GM04503 (cell line): ENCODE results near the gene LRCH1.

Source experiments
- DNase-seq: peaks from one replicate; pipeline ENCODE4 v3.0.0-alpha.2; 2012; ENCODE audit warnings: low read depth

LRCH1 gene

DNA sequence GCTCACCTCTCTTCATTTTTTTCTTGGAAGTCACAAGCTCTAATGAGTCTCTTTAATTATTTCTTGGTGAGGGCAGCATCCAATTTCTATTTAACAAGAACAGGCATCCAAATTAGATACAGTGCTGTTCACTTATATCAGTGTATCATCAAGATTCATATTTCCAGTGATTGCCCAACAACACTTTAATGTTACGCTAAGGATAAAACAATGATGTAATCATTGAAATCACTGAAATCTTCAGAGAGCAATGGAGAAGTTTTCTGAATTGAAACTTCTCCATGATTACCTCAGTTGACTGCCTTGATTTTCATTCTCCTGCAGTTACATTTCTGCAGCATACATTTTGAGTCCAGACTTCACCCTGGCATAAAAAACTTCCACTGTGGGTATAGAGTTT lies 17.1 kb upstream of the LRCH1 start:
- DNase-seq, result no peak

DNA sequence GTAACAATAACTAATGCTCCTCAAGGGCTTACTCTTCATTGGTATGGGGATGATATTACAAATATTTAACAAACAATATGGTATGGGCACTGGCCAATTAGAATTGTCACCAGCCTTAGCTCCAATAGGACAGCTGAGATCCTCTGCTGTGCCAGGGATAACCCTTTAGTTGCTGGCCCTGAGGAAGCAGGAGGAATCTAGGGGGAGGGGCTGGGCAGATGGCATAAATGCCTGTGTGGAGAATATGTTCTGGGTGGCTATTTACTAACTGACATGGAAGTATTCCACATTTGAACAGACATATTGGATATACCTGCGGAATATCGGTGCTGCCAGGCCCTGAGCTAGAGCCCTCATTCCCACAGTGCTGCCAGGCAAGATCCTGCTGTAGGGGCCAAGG lies 16.6 kb upstream of the LRCH1 start:
- DNase-seq, result no peak

DNA sequence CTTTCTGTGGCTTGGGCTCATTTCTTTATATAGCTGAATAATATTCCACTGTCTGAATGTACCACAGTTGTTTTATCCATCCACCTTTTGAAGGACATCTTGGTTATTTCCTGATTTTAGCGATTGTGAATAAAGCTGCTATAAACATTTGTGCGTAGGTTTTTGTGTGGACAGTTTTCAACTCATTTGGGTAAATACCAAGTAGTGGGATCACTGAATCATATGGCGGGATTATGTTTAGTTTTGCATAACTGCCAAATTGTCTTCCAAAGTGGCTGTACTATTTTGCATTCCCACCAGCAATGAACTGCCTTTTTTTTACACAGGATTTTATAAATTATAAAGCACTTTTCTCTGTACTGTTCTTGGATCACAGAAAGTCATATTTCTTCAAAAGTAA lies 13.7 kb upstream of the LRCH1 start:
- no peak for DNase-seq

DNA sequence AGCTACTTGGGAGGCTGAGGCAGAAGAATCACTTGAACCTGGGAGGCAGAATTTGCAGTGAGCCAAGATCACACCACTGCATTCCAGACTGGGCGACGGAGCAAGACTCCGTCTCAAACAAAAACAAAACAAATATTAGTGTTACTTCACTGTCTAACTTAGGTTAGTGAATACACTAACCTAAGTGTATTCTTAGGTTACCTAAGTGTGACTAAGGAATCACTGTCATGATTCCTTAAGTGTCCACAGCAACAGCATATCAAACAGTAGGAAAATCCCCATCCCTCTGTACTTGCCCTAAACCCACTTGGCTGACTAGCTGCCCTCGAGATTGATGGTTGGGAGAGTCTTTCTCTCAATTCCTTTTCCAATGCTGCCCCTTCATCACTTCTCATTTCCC lies 11.8 kb upstream of the LRCH1 start:
- DNase-seq, result no peak

DNA sequence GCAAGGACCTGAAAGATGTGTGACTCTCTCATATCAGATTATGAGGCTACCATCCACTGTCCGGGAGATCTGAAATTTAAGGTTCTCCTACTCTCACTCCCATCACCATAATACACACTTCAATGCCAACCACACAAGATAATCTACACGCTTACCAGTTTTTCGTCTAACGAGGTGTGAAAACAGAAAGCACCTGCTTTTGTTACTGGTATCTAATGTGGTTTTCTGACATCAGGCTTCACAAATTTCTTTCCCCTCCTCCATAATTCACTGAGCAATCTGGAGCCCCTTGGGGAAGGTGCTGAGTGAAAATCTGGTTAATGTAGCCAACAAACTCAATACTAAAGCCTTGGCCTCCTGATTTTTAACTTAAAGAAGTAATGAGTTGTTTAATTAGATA lies 10.1 kb upstream of the LRCH1 start:
- no peak for DNase-seq

DNA sequence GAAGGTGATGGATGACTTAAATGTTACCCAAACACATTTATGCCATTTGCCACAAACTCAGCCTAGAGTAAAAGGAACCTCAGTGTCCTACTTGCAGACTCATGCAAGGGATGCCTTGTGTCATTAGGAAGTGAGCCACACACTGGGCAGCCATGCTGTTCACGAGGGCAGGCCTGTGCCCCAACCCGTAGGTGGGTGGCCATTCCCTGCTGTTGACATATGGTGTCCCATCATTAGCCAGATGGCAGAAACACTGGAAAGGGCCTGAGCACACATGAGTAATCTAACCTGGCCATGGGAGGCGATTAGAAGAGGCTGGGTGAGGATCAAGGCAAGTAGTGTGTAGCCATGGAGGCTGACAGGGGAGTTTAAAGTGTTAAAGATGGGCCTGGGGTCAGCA lies 9.7 kb upstream of the LRCH1 start:
- no peak for DNase-seq

DNA sequence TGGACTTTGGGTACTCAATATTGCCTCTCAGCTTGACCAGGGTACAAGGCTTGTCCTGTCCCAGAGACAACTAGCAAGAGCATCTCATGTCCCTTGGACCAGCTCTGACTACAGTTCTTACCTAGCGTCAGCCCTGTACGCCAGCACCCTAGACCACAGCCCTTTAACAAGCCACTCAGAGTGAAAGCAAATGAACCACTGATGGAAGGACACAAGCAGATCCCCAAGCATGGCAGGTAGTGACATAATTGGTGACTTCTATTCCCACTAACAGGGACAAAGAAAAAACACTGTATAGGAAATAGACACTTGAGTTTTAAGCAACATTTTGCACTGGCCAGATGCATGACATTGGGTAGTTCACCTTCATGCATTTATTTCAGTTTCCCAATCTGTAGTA lies 8.8 kb upstream of the LRCH1 start:
- no peak for DNase-seq

DNA sequence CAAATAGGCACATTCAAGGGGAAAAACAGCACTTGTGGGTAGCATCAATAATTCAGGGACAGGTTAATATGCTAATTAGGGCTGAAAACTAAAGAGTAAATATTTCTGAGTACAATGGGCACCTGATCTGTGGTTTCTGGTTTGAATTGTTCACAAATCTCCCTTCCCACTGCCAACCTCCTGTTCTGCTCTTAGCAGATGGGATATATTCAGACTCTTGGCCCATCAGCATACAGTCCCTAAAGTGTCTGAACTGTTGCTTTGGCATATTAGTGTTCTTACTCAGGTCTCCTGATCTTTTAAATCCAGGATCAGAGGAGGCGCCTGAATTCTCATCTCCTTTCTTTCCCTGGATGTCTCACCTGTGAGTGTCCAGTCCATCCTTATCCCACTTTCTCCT lies 8.2 kb upstream of the LRCH1 start:
- no peak for DNase-seq

DNA sequence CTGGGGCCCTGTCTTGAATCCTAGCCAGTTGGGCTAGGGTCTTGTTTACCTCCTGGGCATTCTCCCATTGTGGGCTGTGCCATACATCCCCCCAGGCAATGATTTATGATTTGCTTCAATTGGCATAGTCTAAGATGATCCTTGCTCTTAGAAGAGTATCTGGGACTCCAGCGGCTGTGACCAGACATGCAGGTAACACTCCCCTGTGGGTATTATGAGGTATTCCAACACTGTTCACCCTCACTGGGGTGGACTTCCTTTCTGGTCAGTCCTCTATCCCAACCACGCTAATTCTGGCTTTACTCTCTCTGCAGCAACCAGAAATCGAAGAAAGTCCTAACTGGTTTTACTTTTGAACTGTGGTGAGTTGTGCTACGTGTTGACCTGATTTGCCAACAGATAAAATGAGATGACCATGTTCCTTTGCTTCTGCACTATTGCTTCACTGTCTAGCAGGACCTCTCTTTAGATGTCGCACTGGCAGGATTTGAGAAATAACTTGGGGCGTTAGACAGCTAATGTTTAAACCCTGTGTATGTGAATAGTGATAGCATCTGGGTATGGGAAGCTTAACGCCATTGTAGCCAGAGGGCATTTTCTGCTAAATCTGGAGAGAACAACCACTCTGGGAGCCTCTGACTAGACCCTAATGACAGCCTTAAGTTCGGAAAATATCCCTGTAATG lies 6.7 kb upstream of the LRCH1 start:
- DNase-seq, result no peak

DNA sequence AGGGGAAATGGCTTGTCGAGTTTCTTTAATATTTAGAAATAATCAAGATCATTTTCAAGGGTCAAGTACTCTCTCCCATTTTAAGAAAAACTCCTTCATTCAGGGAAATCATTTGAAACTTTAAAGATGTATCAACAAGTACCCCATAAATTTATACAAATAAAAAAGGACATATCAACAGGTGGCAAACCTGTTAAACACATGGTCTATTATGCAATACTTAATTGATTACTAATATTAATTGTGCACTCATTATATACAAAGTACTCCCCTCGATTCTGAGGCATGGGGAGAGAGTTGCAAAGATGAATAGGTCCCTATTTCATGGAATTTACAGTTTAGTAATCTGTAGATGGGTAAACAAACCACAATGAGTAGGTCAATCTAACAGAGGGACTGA lies 2.1 kb upstream of the LRCH1 start:
- no peak for DNase-seq

DNA sequence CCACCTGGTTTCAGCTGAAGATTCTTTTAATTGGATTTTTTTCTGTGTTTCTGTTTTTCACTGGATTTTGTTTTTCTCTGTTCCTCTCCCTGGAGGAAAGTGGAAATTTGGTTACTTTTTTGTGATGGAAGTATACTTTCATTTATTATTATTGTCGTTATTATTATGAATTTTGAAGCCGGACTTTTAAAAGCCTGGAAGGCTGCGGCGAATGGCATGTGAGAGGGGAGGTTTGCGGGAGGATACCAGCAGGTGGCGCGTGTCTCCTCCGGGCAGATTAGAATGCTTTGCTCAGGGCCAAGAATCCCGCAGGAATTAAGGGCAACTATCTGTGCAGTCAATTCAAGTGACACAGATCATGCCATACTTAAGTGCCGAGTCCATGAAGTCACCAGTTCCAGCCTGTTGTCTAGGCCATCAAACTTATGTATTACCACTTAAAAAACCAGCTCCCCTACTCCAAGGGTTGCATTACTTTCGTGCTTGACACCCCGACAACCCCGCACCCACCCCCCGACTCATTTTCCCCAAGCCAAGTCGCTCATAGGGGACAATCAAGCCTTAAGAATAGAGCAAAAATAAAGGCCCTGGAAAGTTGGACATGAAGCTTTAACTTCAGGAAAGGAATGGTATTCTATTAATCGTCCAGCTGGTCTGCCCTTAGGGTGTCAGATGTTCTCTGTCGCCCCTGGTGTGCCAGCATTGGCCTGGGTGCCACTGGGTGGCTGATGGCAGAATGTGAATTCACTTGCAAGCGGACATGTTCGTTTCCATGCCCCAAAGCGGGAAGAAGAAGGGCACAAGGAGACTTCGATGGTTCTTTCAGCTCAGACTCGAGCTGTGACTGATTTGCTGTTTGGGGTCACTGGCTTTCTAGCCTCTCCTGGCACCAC lies 1.3 kb upstream of the LRCH1 start:
- no peak for DNase-seq

DNA sequence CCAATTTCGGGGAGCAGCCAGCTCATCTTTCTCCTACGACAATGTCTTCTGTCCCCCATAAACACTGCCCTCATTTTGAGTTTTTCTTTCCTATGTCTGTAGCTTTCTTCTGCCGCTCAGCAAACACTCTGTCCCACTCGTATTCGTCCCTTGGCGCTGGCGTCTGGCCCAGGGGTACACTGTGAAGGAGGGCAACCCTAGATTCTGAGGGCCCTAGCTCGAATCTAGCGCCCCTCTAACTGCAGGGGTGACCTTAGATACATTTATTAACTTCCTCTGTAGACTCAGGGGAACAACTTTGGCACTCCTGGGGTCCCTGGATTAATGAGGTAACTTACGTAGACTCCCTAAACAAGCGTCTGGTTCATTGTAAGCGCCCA lies 677 bp upstream of the LRCH1 start:
- no peak for DNase-seq

DNA sequence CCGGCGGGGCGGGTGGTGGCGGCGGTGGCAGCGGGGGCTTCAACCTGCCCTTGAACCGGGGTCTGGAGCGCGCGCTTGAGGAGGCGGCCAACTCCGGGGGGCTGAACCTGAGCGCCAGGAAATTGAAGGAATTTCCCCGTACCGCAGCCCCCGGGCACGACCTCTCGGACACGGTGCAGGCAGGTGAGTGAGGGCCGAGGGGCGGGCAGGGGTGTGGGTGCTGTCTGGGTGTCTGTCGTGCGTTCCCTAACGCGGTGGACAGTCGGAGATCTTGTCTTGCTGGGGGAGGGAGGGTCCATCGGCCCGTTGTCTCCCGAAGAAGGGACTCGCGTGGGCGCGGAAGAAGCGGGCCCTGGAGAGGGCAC lies 533 bp downstream of the LRCH1 start:
- DNase-seq, result no peak

DNA sequence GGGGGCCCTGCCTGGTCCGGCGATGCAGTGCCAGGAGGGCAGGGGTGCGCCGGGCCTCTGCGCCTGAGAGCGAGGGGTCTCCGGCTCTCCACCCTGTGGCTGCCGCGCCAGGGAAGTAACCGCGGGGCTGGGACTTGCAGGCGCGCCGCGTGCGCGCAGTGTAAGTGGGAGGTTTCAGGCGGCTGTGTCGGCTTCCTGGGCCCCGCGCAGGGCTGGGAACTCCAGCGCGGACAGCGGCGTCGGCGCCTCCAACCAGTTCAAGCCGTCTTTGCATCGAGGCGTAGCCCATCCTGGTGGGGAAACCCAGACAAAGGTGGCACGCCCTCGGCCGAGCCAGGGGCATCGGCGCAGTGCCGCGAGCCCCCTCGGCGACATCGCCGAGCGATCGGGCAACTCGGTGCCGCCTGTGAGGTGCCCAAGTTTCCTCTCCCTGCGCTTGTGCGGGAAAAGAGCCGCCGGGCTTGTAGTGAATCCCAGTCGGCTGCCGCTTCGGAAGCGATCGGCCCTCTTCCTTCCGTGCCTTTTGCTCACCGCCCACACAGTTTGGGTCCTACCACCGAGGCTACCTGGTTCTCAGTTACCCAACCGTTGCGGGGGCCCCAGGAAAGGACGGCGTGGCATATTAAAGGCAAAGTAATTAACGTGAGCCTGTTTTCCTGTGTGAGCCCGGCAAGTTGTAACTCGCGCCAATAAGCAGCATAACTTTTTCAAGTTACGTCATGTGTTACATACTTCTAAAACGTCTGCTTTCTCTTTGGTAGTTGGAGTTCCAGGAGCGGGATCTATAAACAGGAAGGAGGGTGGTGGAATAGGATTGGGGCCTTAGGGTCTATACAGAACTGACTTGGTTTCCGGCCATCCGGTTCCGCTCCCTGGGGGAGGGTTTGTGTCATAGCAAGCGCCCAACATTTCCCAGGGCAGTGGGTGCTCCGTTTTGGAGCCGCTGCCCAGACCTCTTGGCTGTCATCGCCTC lies 1.2 kb downstream of the LRCH1 start:
- DNase-seq, result no peak

DNA sequence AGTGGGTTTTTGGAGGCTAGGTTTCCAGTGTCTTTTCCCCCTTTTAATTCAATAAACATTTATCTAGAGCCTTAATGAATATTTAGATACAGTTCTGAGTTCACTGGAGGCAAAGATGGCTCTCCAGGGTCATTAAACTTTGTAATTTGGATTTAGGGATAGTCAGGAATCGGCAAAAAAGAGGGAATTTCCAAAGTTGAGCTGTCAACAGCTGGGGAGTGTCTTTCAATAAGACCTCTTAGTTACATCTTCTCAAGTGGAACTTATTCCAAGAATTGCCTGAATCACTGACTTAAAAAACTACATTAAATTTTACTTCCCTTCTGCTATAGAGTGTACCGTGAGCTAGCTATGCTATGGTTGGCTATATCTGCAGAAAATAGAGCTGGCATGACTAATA lies 2.0 kb downstream of the LRCH1 start:
- no peak for DNase-seq

DNA sequence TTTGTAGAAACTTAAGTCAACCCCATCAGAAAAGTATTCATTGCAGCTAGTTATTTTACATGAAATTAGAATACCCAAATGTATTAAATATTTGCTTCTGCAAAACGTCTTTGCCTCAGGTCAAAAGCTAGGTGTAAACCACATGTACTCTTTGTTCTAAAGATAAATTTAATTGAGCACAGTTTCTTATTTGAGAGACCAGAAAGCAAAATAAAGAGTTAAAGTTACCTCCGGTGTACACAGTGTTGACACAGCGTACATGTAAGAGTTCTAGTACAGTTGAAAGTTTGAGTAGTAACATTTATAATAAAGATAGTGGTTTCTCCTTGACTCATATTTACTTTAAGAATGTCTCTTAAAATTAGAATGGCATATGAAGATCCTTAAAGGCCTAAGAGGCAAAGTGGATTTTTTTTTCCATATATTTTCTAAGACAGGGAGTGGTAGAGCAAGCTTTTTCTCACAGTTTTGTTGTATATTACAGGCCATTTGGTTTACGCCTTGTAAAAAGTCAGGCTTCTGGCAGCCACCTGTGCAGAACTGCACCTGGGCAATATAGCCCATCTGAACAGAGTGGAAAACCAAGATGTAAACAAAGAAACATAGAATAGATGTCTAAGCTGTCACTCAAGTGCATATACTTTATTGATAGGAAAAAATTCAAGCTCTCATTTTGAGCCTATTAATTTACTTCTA lies 2.9 kb downstream of the LRCH1 start:
- no peak for DNase-seq

DNA sequence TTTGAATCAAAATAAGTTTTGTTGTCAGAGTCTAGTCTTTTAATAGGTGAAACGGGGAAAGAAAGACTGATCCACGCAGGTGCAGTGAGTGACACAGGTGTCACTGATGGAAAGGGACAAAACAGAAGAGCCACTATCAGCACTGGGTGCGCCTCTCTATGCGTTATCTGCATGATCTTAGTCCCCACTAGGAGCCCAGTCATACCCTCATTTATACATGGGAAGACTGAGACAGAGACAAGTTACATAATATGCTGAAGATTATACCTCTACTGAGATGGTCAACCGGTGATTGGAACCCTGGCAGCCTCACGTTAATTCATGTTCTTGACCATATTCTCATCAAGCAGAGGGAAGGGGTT lies 3.4 kb downstream of the LRCH1 start:
- no peak for DNase-seq

DNA sequence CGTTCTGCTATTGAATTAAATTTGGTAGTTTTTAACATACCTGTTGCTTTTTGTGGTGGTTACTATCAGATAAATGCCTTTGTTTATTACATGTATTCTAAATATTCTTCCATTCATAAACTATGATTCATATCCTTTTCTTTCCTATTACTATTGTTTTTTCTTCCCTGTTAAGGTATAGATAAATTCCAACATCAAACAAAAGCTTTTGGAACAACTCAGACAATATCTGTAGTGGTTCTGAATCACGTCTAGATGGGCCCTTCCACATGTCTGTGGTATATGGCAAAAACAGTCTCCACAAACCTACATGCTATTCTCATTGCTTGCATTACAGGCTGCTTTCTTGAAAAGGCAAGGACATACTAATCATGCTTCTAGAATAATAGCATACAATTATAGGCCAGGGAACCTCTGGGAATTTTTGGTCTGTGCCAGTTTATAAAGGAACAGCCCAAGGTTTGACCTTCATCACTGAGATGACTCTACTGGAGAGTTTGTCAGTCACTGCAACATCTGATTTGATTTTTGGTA lies 6.4 kb downstream of the LRCH1 start:
- DNase-seq, result no peak

DNA sequence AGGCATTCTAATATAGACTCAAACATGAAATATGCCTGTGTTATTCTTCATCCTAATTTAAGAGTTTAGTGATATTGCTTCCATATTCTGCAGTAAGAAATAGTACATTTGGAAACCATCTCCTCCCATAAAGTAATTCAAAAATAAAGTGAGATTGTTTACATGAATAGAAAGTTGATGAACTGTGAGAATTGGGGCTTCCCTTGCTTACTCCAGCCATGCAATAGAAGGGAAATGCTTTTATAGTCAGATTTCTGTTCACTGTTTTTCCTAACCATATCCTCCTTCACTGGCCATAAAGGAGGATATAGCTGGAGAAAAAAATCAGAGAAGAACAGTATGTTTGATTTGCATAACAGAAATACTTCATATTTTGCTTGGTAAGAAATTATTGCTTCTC lies 7.8 kb downstream of the LRCH1 start:
- DNase-seq, result no peak

DNA sequence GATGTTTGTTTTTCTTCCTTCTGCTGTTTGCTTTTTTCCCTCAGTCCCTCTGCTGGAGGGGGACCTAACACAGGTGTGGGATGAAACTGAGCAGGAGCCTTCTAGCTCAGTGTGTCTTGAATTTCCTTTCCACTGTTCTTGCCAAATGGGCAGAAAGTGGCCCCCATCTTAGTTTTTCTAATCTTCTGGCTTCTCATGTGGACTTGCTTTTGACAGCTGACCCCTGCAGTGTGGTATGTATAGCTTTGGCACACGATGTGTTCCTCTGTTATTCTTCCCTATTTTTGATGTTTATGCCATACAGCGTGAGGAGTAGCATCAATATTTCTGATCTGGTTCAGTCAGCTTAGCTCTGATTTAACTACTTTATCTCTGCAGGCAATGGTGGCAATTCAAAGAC lies 8.3 kb downstream of the LRCH1 start:
- no peak for DNase-seq

DNA sequence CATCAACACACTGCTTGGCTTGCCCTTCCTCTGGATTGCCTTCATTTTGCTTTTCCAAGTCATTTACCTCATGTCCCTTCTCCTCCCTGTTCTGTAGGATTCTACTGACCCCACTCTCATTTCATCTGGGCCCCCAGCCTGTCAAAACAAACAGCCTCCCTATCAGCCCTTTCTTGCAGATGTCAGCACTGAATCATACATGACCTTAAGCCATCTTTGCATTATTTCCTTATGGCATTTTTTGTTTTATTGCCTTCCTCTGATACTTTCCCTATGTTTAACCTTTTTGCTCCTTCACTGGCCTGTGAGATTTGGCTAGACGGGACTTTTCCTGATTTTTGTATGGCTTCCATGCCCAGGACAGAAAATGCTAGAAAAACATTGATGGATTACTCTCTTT lies 8.7 kb downstream of the LRCH1 start:
- no peak for DNase-seq

DNA sequence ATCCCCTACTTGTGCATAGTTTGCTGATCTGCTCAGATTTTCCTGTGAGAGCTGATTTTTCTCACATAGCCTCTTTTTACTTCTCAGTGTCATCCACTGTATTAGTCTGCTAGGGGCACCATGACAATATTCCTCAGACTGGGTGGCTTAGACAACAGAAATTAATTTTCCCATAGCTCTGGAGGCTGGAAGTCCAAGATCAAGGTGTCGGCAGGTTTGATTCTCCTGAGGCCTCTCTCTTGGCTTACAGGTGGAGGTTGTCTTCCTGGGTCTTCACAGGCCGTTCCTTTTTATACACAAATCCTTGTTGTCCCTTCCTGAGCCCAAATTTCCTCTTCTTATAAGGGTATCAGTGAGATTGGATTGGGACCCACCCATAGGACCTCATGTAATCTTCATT lies 9.2 kb downstream of the LRCH1 start:
- no peak for DNase-seq
